Right lobe of liver (tissue), 6 donors: Measurements from ENCODE around the gene CRYBA1. TPM values are rescaled to one million over a fixed set of nuclear protein-coding genes. Genes with fewer than 3 reads are reported as not detected.

ENCODE experiments used
- ATAC-seq, 4 donors: fragments of 200-7000 bp; cut with Tn5 transposase; one replicate each; pipeline ENCODE4 v1.9.1; 2020; ENCODE audit warnings: mild to moderate bottlenecking in 4 of 4, moderate library complexity in 4 of 4
- DNase-seq, 3 donors: peaks; one replicate each; pipeline ENCODE4 v3.0.0-alpha.2; 2020
- H3K27ac ChIP-seq, 3 donors: fragments of 200-600 bp; one replicate each; pipeline ENCODE4 v1.8.0; 2022
- H3K27me3 ChIP-seq, 2 donors: fragments of 200-600 bp; one replicate each; pipeline ENCODE4 v1.8.0; 2022
- H3K36me3 ChIP-seq, 4 donors: fragments of 200-600 bp; sonication (generic) in 1 of 4; one replicate each; pipeline versions ENCODE4 v1.5.1 to v1.8.0; 2017 to 2022; ENCODE audit warnings: control low read depth in 1 of 4
- H3K4me1 ChIP-seq, 4 donors: fragments of 200-600 bp; sonication (generic) in 1 of 4; one replicate each; pipeline versions ENCODE4 v1.5.1 to v1.8.0; 2017 to 2022; ENCODE audit warnings: control low read depth in 1 of 4
- H3K4me3 ChIP-seq, 3 donors: fragments of 200-600 bp; one replicate each; pipeline ENCODE4 v1.8.0; 2022
- H3K9me3 ChIP-seq, 4 donors: fragments of 200-600 bp; sonication (generic) in 1 of 4; one replicate each; pipeline versions ENCODE4 v1.5.1 to v1.8.0; 2017 to 2022; ENCODE audit warnings: control low read depth in 1 of 4
- CTCF ChIP-seq, 4 donors: fragments of 200-600 bp in 3 of 4; fragments of 450-650 bp in 1 of 4; IDR thresholded peaks; one replicate each; pipeline versions ENCODE4 v1.5.1 to v1.8.0; 2016 to 2022; ENCODE audit warnings: antibody characterized with exemption in 4 of 4, mild to moderate bottlenecking in 2 of 4
- POLR2A ChIP-seq: fragments of 450-650 bp; IDR thresholded peaks from one replicate; pipeline ENCODE4 v1.6.1; 2017; ENCODE audit warnings: antibody characterized with exemption, mild to moderate bottlenecking
- WGBS: methylation state at CpG from one replicate; pipeline ENCODE4 v1.1.6; 2018; ENCODE audit warnings: low coverage, low lambda C conversion rate; ENCODE audit not compliant: insufficient coverage; ENCODE audit errors: missing lambda C conversion rate; 5-methylcytosine and 5-hydroxymethylcytosine counted together
- intact Hi-C, 2 donors: fragments of 100-400 bp; cut with DNase I; formaldehyde crosslinking; loops; one replicate each; pipeline versions ENCODE4 v1.11.2 to v1.14.1; 2022
- total RNA-seq, 6 experiments: library from RNA; depleted of rRNA in 2 of 6; stranded (reverse); fragments of >200 nt in 2 of 6; fragmentation: NEBNext Ultra II Directional in 3 of 6; extraction: Animal tissue kit (Norgen Biotek cat#: 25700) in 3 of 6; gene quantifications; one replicate each; pipeline versions ENCODE4 v1.1.0 to v1.2.4, GENCODE V29; 2016 to 2023
- donor health status: DM: no; HTN: yes; CAD: no.
- donor health status: DM: no; HTN: no; CAD: no.
- donor health status: DM: no; HTN: no; CAD: no.
- donor health status: DM: no; HTN: yes; CAD: no.
- donor health status: DM: no; HTN: yes; CAD: no.

CRYBA1 gene
- total RNA-seq, 6 experiments from 2014 or later: not detected

- under 1% methylated on average over 24 of the region's 31 CpGs for WGBS
- ATAC-seq (peak; percentile 88 to 97 (median 93)), DNase-seq (peak; percentile 99 to 100 (median 99))
- intact Hi-C loops: loop anchor here in 1 of 2 donors (5.0 kb wide), 1 partner anchor 147 kb away; no protein-coding TSS in a partner anchor
- Histone ChIP-seq H3K4me1 (peaks cover 0 to 32% (median 16%) of the 10 kb centered on the region in 4 donors), H3K27ac (peak within 1 kb of the TSS; percentile 94 to 100 (median 97)), H3K9me3 (no peaks in the 10 kb centered on the region), H3K27me3 (no peaks in the 10 kb centered on the region), H3K36me3 (peaks cover 0 to 8% (median 3%) of the 10 kb centered on the region in 4 donors), H3K4me3 (peak within 1 kb of the TSS; percentile 90 to 94 (median 90))
- TF ChIP-seq POLR2A (peak; percentile 100), CTCF (IDR thresholded peaks at IDR 0.05) (no peak)
Measured at GRCh38 chr17:29293890-29294579, 47.4 kb downstream of the CRYBA1 start, which contains the start of gene NUFIP2. NUFIP2 (minus strand) TSS chr17:29294148; CDS start chr17:29294059, 89 bp downstream.

- H3K36me3 ChIP-seq: peaks cover 0 to 8% (median 2%) of the 10 kb centered on the region in 4 donors
- H3K4me1 ChIP-seq: peaks cover 0 to 28% (median 12%) of the 10 kb centered on the region in 4 donors
- ATAC-seq (no peak), DNase-seq (no peak)
- TF ChIP-seq POLR2A: no peak
- TF ChIP-seq CTCF (IDR thresholded peaks at IDR 0.05): no peak
- 0% methylated on average over 2 of the region's 2 CpGs for WGBS
- H3K9me3 ChIP-seq: no peaks in the 10 kb centered on the region
- intact Hi-C loops: loop anchor here in 1 of 2 donors (5.0 kb wide), 1 partner anchor 147 kb away; no protein-coding TSS in a partner anchor
- H3K27ac ChIP-seq: peak overlapping the region; percentile 93 to 97 (median 94)
- peak overlapping the region; percentile 90 to 94 (median 90) for H3K4me3 ChIP-seq
- no peaks in the 10 kb centered on the region for H3K27me3 ChIP-seq
Measured at GRCh38 chr17:29294580-29294900, 47.9 kb downstream of the CRYBA1 start.

GRCh38 chr17:29295420-29295819 lies 48.8 kb downstream of the CRYBA1 start:
- DNase-seq (no peak), ATAC-seq (no peak)
- TF ChIP-seq POLR2A: no peak
- TF ChIP-seq CTCF (IDR thresholded peaks at IDR 0.05): no peak
- intact Hi-C loops: no loop called here
- H3K4me1 ChIP-seq: peaks cover 0 to 19% (median 7%) of the 10 kb centered on the region in 4 donors
- H3K4me3 ChIP-seq: no peak overlapping the region
- H3K36me3 ChIP-seq: no peaks in the 10 kb centered on the region
- H3K27me3 ChIP-seq: no peaks in the 10 kb centered on the region
- no peak overlapping the region for H3K27ac ChIP-seq
- WGBS: 93% methylated on average over 3 of the region's 3 CpGs
- no peaks in the 10 kb centered on the region for H3K9me3 ChIP-seq

- Histone ChIP-seq H3K27ac (no peak overlapping the region), H3K4me1 (peaks cover 0 to 4% (median 0%) of the 10 kb centered on the region in 4 donors), H3K27me3 (no peaks in the 10 kb centered on the region), H3K9me3 (no peaks in the 10 kb centered on the region), H3K36me3 (no peaks in the 10 kb centered on the region), H3K4me3 (no peak overlapping the region)
- intact Hi-C loops: no loop called here
- ATAC-seq (no peak), DNase-seq (no peak)
- WGBS: 83% methylated on average over 2 of the region's 2 CpGs
- TF ChIP-seq POLR2A (no peak), CTCF (IDR thresholded peaks at IDR 0.05) (no peak)
Measured at GRCh38 chr17:29299031-29299430, 52.4 kb downstream of the CRYBA1 start.
